Measurements from ENCODE around the gene BEGAIN. TPM values are rescaled to one million over a fixed set of nuclear protein-coding genes. Genes with fewer than 3 reads are reported as not detected.

The BEGAIN gene
- polyA plus RNA-seq, 1 donor from 2014 or later: 10.9 TPM

- Histone ChIP-seq H3F3A (ENCODE audit: insufficient read depth, low read length, poor library complexity, severe bottlenecking) (no peaks in the 10 kb centered on the region), H3K9me3 (ENCODE audit: low read length) (no peaks in the 10 kb centered on the region), H3K4me3 (ENCODE audit: low read length) (no peak overlapping the region), H2AFZ (ENCODE audit: low read depth, low read length) (no peak overlapping the region), H3K36me3 (ENCODE audit: insufficient read depth, low read length) (no peaks in the 10 kb centered on the region), H3K9ac (ENCODE audit: low read length) (no peak overlapping the region), H3K9me2 (ENCODE audit: insufficient read depth, low read length) (no peaks in the 10 kb centered on the region), H4K20me1 (ENCODE audit: insufficient read depth) (no peaks in the 10 kb centered on the region), H3K79me2 (replicated peaks; ENCODE audit: insufficient read depth, low read length) (no peaks in the 10 kb centered on the region), H3K27ac (ENCODE audit: low read length) (no peak overlapping the region), H3K4me2 (ENCODE audit: low read length) (no peak overlapping the region), H3K27me3 (ENCODE audit: insufficient read depth, low read depth, low read length) (no peaks in the 10 kb centered on the region)
- TF ChIP-seq TAF1 (IDR thresholded peaks at IDR 0.05; ENCODE audit: low read depth) (no peak), REST (IDR thresholded peaks at IDR 0.05; ENCODE audit: borderline replicate concordance) (no peak), CTCF (IDR thresholded peaks at IDR 0.05; ENCODE audit: poor library complexity, severe bottlenecking) (no peak), MXI1 (conservative IDR thresholded peaks at IDR 0.05; ENCODE audit: poor library complexity, severe bottlenecking) (no peak), EP300 (conservative IDR thresholded peaks at IDR 0.05; ENCODE audit: poor library complexity, severe bottlenecking) (no peak), EZH2 (IDR thresholded peaks at IDR 0.05; ENCODE audit: borderline replicate concordance, insufficient read depth, low read length, poor library complexity, severe bottlenecking) (no peak), POLR2AphosphoS5 (IDR thresholded peaks at IDR 0.05) (no peak), RAD21 (conservative IDR thresholded peaks at IDR 0.05) (no peak), SMC3 (conservative IDR thresholded peaks at IDR 0.05; ENCODE audit: poor library complexity) (no peak)
Observed at GRCh38 chr14:100618763-100619320, 31.6 kb upstream of the BEGAIN start.

GRCh38 chr14:100618318-100618693 is 31.1 kb upstream of the BEGAIN start:
- Histone ChIP-seq H3K79me2 (replicated peaks; ENCODE audit: insufficient read depth, low read length) (no peaks in the 10 kb centered on the region), H4K20me1 (ENCODE audit: insufficient read depth) (no peaks in the 10 kb centered on the region), H3K27ac (ENCODE audit: low read length) (no peak overlapping the region), H3K9me3 (ENCODE audit: low read length) (no peaks in the 10 kb centered on the region), H3K4me2 (ENCODE audit: low read length) (no peak overlapping the region), H3K36me3 (ENCODE audit: insufficient read depth, low read length) (no peaks in the 10 kb centered on the region), H3K9ac (ENCODE audit: low read length) (no peak overlapping the region), H2AFZ (ENCODE audit: low read depth, low read length) (no peak overlapping the region), H3K9me2 (ENCODE audit: insufficient read depth, low read length) (no peaks in the 10 kb centered on the region), H3K4me3 (ENCODE audit: low read length) (no peak overlapping the region), H3F3A (ENCODE audit: insufficient read depth, low read length, poor library complexity, severe bottlenecking) (no peaks in the 10 kb centered on the region), H3K27me3 (ENCODE audit: insufficient read depth, low read depth, low read length) (no peaks in the 10 kb centered on the region)
- TF ChIP-seq RAD21 (conservative IDR thresholded peaks at IDR 0.05) (no peak), MXI1 (conservative IDR thresholded peaks at IDR 0.05; ENCODE audit: poor library complexity, severe bottlenecking) (no peak), POLR2AphosphoS5 (IDR thresholded peaks at IDR 0.05) (no peak), CTCF (IDR thresholded peaks at IDR 0.05; ENCODE audit: poor library complexity, severe bottlenecking) (no peak), EZH2 (IDR thresholded peaks at IDR 0.05; ENCODE audit: borderline replicate concordance, insufficient read depth, low read length, poor library complexity, severe bottlenecking) (no peak), EP300 (conservative IDR thresholded peaks at IDR 0.05; ENCODE audit: poor library complexity, severe bottlenecking) (no peak), REST (IDR thresholded peaks at IDR 0.05; ENCODE audit: borderline replicate concordance) (no peak), SMC3 (conservative IDR thresholded peaks at IDR 0.05; ENCODE audit: poor library complexity) (no peak), TAF1 (IDR thresholded peaks at IDR 0.05; ENCODE audit: low read depth) (no peak)
